ENCODE data around the gene PDGFRB. TPM values are rescaled to one million over a fixed set of nuclear protein-coding genes. Genes with fewer than 3 reads are reported as not detected.

PDGFRB gene
- total RNA-seq, 4 donors from 2014 or later = 148 to 225 (median 191) TPM

DNA sequence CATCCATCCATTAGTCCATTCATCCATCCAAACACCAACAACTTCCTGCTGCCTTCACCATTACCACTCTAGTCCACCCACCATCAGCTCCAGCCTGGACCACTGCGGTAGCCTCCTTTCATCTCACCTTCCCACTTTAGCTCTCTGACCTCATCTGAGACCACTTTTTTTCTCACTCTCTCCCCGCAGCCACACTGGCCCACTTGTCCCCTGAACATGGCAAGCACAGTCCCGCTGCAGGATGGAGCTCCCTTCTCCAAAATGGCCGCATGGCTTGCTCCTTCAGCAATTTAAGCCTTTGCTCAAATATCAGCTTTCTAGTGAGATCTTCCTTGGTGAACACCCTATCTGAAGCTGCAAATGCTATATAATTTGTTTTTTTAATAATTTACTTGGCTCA, 80.4 kb downstream of the PDGFRB start:
- TF ChIP-seq, protein P1, sequence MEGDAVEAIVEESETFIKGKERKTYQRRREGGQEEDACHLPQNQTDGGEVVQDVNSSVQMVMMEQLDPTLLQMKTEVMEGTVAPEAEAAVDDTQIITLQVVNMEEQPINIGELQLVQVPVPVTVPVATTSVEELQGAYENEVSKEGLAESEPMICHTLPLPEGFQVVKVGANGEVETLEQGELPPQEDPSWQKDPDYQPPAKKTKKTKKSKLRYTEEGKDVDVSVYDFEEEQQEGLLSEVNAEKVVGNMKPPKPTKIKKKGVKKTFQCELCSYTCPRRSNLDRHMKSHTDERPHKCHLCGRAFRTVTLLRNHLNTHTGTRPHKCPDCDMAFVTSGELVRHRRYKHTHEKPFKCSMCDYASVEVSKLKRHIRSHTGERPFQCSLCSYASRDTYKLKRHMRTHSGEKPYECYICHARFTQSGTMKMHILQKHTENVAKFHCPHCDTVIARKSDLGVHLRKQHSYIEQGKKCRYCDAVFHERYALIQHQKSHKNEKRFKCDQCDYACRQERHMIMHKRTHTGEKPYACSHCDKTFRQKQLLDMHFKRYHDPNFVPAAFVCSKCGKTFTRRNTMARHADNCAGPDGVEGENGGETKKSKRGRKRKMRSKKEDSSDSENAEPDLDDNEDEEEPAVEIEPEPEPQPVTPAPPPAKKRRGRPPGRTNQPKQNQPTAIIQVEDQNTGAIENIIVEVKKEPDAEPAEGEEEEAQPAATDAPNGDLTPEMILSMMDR (IDR thresholded peaks at IDR 0.05; ENCODE audit: low read depth) = no peak

DNA sequence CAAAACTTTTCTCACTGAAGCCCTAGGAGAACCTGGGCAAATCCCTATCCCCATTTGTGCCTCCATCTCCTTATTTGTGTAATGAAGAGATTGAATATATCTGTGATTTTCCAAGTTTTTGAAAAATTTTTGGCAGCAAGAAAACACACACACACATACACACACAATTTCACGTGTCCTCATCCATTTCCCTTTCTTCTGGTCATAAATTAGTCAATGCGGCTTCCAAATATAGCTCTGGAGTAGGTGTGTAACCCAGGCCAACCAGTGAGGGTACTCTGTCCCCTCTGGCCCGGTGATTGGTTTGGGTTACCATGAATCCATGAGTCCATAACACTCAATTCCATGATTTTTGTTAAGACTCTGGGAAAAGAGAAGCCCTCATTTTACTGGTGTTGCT, 82.0 kb downstream of the PDGFRB start:
- TF ChIP-seq, protein P1 (IDR thresholded peaks at IDR 0.05; ENCODE audit: low read depth) = no peak

DNA sequence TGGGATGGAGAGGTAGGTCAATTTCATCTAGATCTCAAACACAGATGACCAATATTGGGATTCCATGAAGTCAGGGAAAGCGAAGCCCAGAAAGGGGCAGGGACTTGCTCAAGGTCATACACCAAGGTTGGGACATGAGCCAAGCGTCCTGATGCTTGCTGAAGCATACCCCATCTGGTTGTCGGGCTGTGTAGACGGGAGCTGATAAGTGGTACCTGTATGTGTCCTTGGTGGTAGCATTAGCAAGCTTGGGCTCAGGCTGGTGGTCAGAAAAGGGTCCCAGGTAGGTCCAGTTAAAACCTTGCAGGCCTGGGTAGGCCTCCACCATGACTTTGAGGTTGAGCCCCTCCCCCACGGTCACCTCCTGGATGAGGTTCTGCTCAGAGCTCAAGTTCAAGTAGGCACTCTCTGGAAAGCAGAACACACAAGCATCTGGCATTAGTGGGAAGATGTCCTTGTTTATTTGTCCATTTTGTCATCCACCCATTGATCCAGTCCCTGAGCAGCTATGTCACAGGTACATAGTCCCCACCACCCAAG, 82.5 kb downstream of the PDGFRB start:
- TF ChIP-seq, protein P1 (IDR thresholded peaks at IDR 0.05; ENCODE audit: low read depth) = no peak

DNA sequence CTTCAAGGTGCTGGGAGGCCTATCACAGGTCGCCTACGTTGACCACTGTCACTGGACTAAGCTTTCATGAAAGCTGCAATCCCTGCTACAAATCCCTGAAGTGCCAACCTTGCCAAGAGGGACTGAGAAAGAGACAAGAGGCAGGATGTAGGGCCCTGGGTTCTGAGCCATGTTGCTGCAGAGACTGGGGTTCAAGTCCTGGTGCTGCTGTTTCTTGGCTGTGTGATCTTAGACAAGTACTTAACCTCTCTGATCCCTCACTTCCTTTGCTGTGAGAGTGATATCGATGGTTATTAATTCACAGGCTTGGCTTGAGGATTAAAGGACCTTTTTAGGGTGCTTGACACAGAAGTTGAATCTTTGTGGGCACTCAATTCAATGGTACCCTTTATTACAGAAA, 84.8 kb downstream of the PDGFRB start:
- TF ChIP-seq, protein P1 (IDR thresholded peaks at IDR 0.05; ENCODE audit: low read depth) = no peak

DNA sequence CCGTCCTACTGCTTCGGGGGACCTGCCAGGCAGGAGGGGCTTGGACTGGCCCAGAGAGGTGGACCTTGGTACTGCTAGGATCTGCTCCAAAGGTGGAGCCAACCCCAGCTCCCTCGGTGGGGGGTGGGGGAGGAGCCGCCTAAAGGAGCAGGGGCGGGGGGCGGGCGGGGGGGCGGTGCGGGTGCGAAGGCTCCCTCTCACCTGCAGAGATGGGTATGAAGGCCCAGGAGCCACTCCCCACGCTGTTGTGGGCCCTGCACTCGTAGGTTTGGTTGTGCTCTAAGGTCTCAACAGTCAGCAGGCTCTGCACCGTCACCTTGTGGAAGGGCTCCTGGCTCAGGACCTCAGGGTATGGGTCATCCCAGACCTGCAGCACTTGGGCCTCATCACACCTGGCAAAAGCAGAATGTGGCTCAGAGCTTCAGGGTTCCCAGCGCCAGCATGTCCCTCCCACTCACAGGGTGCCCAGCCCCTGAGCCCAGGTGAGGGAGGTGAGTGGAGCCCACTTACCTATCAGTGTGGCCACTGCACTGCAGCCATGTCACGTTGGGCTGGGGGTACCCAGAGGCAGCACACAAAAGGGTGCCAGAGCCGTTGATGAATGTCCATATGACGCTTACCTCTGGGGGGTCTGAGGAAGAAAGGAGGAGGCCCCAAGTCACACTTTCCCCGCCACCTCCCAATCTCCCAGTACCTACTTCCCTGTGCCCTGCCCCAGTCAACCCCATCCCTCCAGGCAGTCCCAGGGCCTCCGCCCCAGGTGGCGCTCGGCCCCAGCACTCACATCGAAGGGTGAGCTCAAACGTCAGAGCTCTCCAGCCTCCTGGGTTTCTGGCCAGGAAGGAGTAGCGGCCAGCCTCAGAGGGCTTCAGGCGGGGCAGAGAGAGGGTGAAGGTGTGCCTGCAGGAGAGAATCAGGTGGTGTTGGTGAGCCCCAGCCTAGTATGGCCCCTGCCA, 85.7 kb downstream of the PDGFRB start:
- TF ChIP-seq, protein P1 (IDR thresholded peaks at IDR 0.05; ENCODE audit: low read depth) = no peak

DNA sequence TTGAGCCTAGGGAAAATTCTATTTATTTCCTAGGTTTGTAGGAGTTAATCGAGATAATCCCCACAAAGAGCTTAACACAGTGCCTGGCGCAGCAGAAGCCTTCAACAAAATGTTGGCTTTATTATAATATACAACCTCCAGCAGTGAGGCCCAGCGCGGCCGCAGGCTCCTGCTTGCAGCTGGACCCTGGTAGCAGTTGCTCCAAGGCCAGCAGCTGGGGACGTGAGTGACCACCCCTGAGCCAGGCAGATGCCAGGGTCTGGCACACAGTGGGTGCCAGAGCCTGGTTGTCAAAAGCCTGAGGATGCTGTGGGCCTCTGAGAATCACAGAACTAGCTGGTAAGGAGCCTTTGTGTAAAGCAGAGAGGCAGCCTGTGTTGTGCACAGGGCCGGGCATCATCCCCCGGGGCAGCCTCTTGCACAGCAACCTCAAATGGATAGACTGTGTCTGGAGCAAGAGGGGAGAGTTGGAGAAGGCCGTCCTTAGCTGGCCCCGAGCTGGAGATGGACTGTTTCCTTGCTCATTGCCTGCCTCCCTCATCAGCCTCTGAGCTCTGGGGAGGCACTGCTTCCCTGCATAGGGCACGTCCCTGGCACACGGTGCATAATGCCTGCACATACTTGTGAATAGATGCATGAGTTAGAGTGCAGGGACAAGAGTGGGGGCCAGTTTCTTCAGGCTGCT, 86.5 kb downstream of the PDGFRB start:
- TF ChIP-seq, protein P1 (IDR thresholded peaks at IDR 0.05; ENCODE audit: low read depth) = no peak

DNA sequence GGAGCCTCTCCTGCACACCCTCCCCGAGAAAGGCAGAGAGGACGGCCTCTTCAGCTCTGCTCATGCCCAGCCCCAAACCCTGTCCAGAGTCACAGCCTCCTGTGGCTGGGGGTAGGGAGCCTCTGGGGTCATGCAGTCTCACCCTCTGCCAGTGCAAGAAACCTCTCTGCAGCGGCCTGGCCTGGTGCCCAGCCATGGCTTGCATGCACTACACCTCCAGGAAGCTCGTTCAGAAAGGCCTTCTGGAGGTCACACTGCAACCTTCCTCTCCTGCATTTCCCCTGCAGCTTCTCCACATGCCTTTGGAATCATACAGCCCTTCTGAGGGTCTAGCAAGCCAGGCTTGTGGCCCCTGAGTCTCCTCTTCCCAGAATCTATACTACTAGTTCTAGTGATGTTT, 87.2 kb downstream of the PDGFRB start:
- TF ChIP-seq, protein P1 (IDR thresholded peaks at IDR 0.05; ENCODE audit: low read depth) = no peak

Measured in subcutaneous adipose tissue (tissue), 4 donors.